Non-pigmented ciliary epithelial cell (primary cell): ENCODE results near the gene ZDHHC19.
"Not testable (repeated sequence)": the region's sequence is repeated elsewhere in the genome, so short reads cannot be mapped to it uniquely, and the experiment has no call there.

Source experiments
- DNase-seq: peaks from one replicate; pipeline ENCODE4 v3.0.0-alpha.2; 2010; ENCODE audit warnings: low read depth

Gene ZDHHC19

GRCh38 chr3:196210673-196211556 lies at the start of gene ZDHHC19:
Gene ZDHHC19, minus strand, starts transcription at chr3:196211400. Its CDS starts 85 bp downstream, at chr3:196211315.
- no peak for DNase-seq

- DNase-seq: no peak
These were observed 49.6 kb upstream of the ZDHHC19 start for GRCh38 chr3:196260784-196261183.

GRCh38 chr3:196255776-196256175 lies 44.6 kb upstream of the ZDHHC19 start:
- no peak for DNase-seq

GRCh38 chr3:196254376-196255283 lies 43.4 kb upstream of the ZDHHC19 start:
- DNase-seq: no peak

- no peak for DNase-seq
These were observed 40.7 kb upstream of the ZDHHC19 start for GRCh38 chr3:196251918-196252317.

- peak; percentile 53 for DNase-seq
These were observed 35.6 kb upstream of the ZDHHC19 start for GRCh38 chr3:196246612-196247308.

GRCh38 chr3:196244166-196244565 lies 33.0 kb upstream of the ZDHHC19 start:
- DNase-seq: not testable (repeated sequence)

GRCh38 chr3:196241704-196242103 lies 30.5 kb upstream of the ZDHHC19 start:
- DNase-seq: no peak

GRCh38 chr3:196240424-196240823 lies 29.2 kb upstream of the ZDHHC19 start:
- DNase-seq: no peak

GRCh38 chr3:196238612-196239560 lies 27.7 kb upstream of the ZDHHC19 start:
- DNase-seq: peak; percentile 31

GRCh38 chr3:196237203-196237602 lies 26.0 kb upstream of the ZDHHC19 start:
- DNase-seq: no peak

- DNase-seq: no peak
These were observed 25.0 kb upstream of the ZDHHC19 start for GRCh38 chr3:196236223-196236622.

GRCh38 chr3:196235452-196236122 lies 24.4 kb upstream of the ZDHHC19 start:
- no peak for DNase-seq

GRCh38 chr3:196232882-196233251 lies 21.7 kb upstream of the ZDHHC19 start:
- DNase-seq: no peak

- no peak for DNase-seq
These were observed 21.1 kb upstream of the ZDHHC19 start for GRCh38 chr3:196232154-196232881.

GRCh38 chr3:196227629-196228493 lies 16.7 kb upstream of the ZDHHC19 start:
- DNase-seq: no peak

GRCh38 chr3:196227121-196227561 lies 15.9 kb upstream of the ZDHHC19 start:
- DNase-seq: no peak

- DNase-seq: no peak
These were observed 14.7 kb upstream of the ZDHHC19 start for GRCh38 chr3:196225763-196226364.
